Activated CD8-positive, alpha-beta T cell treated with anti-CD3 and anti-CD28 coated beads for 36 hours (primary cell): ENCODE measurements around the gene TMPRSS13. TPM values are rescaled to one million over a fixed set of nuclear protein-coding genes. Genes with fewer than 3 reads are reported as not detected.
A peak's percentile ranks its signal among the peaks of the same experiment; 100 is the strongest.

Experiments
- ATAC-seq: fragments of 200-7000 bp; cut with Tn5 transposase; one replicate; pipeline ENCODE4 v1.10.0; 2021; ENCODE audit warnings: mild to moderate bottlenecking, moderate library complexity
- CTCF ChIA-PET: fragments of 350-600 bp; sonication (Branson Sonifier 250); formaldehyde crosslinking; loops from one replicate; lab custom pipeline; 2021; ENCODE audit warnings: antibody characterized with exemption; lab: Charles Lee
- POLR2A ChIA-PET: fragments of 350-600 bp; sonication (Branson Sonifier 250); formaldehyde crosslinking; loops from one replicate; lab custom pipeline; 2021; ENCODE audit warnings: antibody characterized with exemption; lab: Charles Lee
- DNase-seq: peaks from one replicate; pipeline ENCODE4 v3.0.0-alpha.2; 2020
- H3K27ac Mint-ChIP-seq: one replicate; pipeline ENCODE4 v1.8.0; 2021; ENCODE audit warnings: mild to moderate bottlenecking, mixed read lengths
- H3K27me3 Mint-ChIP-seq: one replicate; pipeline ENCODE4 v1.8.0; 2021; ENCODE audit warnings: mixed read lengths
- H3K36me3 Mint-ChIP-seq: one replicate; pipeline ENCODE4 v1.8.0; 2021; ENCODE audit warnings: low read depth, mixed read lengths
- H3K4me1 Mint-ChIP-seq: one replicate; pipeline ENCODE4 v1.8.0; 2021; ENCODE audit warnings: low read depth, mixed read lengths
- H3K4me3 Mint-ChIP-seq: one replicate; pipeline ENCODE4 v1.8.0; 2021; ENCODE audit warnings: mild to moderate bottlenecking, moderate library complexity, mixed read lengths
- H3K9me3 Mint-ChIP-seq: one replicate; pipeline ENCODE4 v1.8.0; 2021; ENCODE audit warnings: mixed read lengths
- CTCF ChIP-seq: fragments of 200-600 bp; IDR thresholded peaks from one replicate; pipeline ENCODE4 v1.8.0; 2022; ENCODE audit warnings: antibody characterized with exemption, mild to moderate bottlenecking
- intact Hi-C: fragments of 100-400 bp; cut with micrococcal nuclease; formaldehyde crosslinking; loops from one replicate; pipeline ENCODE4 v1.10.0; 2022
- total RNA-seq, 2 experiments: library from RNA; stranded (reverse); gene quantifications; one replicate each; pipeline ENCODE4 v1.2.3, GENCODE V29; 2021

The TMPRSS13 gene
- total RNA-seq, 2 experiments from 2014 or later = 3.5 to 4.7 TPM

- H3K27ac Mint-ChIP-seq = no peak overlapping the region
- DNase-seq (no peak), ATAC-seq (no peak)
- no peak for TF ChIP-seq CTCF
- H3K27me3 Mint-ChIP-seq = no peaks in the 10 kb centered on the region
- ChIA-PET POLR2A (no interaction called here), CTCF (no interaction called here)
- peaks cover under 1% of the 10 kb centered on the region for H3K9me3 Mint-ChIP-seq
- no peak overlapping the region for H3K4me3 Mint-ChIP-seq
- H3K4me1 Mint-ChIP-seq = no peaks in the 10 kb centered on the region
- intact Hi-C loops = no loop called here
- H3K36me3 Mint-ChIP-seq = no peaks in the 10 kb centered on the region
Observed at GRCh38 chr11:117887431-117888138, 41.6 kb downstream of the TMPRSS13 start.

GRCh38 chr11:117885777-117886176 lies 43.4 kb downstream of the TMPRSS13 start:
- Mint-ChIP-seq H3K9me3 (no peaks in the 10 kb centered on the region), H3K4me1 (no peaks in the 10 kb centered on the region), H3K36me3 (no peaks in the 10 kb centered on the region), H3K4me3 (no peak overlapping the region), H3K27ac (no peak overlapping the region), H3K27me3 (no peaks in the 10 kb centered on the region)
- TF ChIP-seq CTCF = no peak
- DNase-seq (no peak), ATAC-seq (no peak)
- intact Hi-C loops = no loop called here
- POLR2A ChIA-PET = no interaction called here
- CTCF ChIA-PET = interaction anchor here (1.0 to 2.1 kb wide), 3 partner anchors 12 to 61 kb away, joined by 4 to 5 read pairs (median 4); no protein-coding TSS in a partner anchor

- ChIA-PET CTCF (interaction anchor here (1.0 to 2.1 kb wide), 4 partner anchors 12 to 62 kb away, joined by 3 to 5 read pairs (median 4); no protein-coding TSS in a partner anchor), POLR2A (no interaction called here)
- intact Hi-C loops = no loop called here
- ATAC-seq (peak; percentile 56), DNase-seq (no peak)
- no peaks in the 10 kb centered on the region for H3K4me1 Mint-ChIP-seq
- no peak overlapping the region for H3K4me3 Mint-ChIP-seq
- no peaks in the 10 kb centered on the region for H3K9me3 Mint-ChIP-seq
- no peaks in the 10 kb centered on the region for H3K36me3 Mint-ChIP-seq
- H3K27me3 Mint-ChIP-seq = peaks cover 2% of the 10 kb centered on the region
- TF ChIP-seq CTCF = no peak
- no peak overlapping the region for H3K27ac Mint-ChIP-seq
Observed at GRCh38 chr11:117884994-117885393, 44.2 kb downstream of the TMPRSS13 start.

- ATAC-seq (no peak), DNase-seq (no peak)
- H3K4me1 Mint-ChIP-seq = no peaks in the 10 kb centered on the region
- H3K4me3 Mint-ChIP-seq = no peak overlapping the region
- no peak overlapping the region for H3K27ac Mint-ChIP-seq
- H3K9me3 Mint-ChIP-seq = no peaks in the 10 kb centered on the region
- no peaks in the 10 kb centered on the region for H3K36me3 Mint-ChIP-seq
- no peak for TF ChIP-seq CTCF
- ChIA-PET CTCF (no interaction called here), POLR2A (interaction anchor here (0.6 kb wide), 1 partner anchor 21 kb away, joined by 3 read pairs; no protein-coding TSS in a partner anchor)
- H3K27me3 Mint-ChIP-seq = peaks cover 10% of the 10 kb centered on the region
- intact Hi-C loops = no loop called here
Observed at GRCh38 chr11:117883063-117883462, 46.1 kb downstream of the TMPRSS13 start.

GRCh38 chr11:117882311-117882905 lies 46.8 kb downstream of the TMPRSS13 start:
- no peak for TF ChIP-seq CTCF
- Mint-ChIP-seq H3K36me3 (no peaks in the 10 kb centered on the region), H3K27ac (no peak overlapping the region), H3K4me3 (no peak overlapping the region), H3K4me1 (no peaks in the 10 kb centered on the region), H3K9me3 (no peaks in the 10 kb centered on the region), H3K27me3 (peaks cover 12% of the 10 kb centered on the region)
- intact Hi-C loops = no loop called here
- ChIA-PET CTCF (interaction anchor here (1.6 kb wide), 1 partner anchor 65 kb away, joined by 4 read pairs; no protein-coding TSS in a partner anchor), POLR2A (interaction anchor here (0.6 to 0.9 kb wide), 2 partner anchors 12 to 21 kb away, joined by 3 read pairs; no protein-coding TSS in a partner anchor)
- ATAC-seq (no peak), DNase-seq (no peak)
